D341Med (cell line): ENCODE results near the gene SFXN5.
"Not testable (repeated sequence)": the region's sequence is repeated elsewhere in the genome, so short reads cannot be mapped to it uniquely, and the experiment has no call there.

Experiments used
- DNase-seq: peaks from one replicate; pipeline ENCODE4 v3.0.0; 2012; ENCODE audit warnings: low spot score

SFXN5 gene

GRCh38 chr2:73078457-73079411 lies 7.2 kb upstream of the SFXN5 start:
- no peak for DNase-seq

GRCh38 chr2:73077424-73077795 lies 5.9 kb upstream of the SFXN5 start:
- no peak for DNase-seq

- no peak for DNase-seq
Measured at GRCh38 chr2:73076701-73077423, 5.3 kb upstream of the SFXN5 start.

- DNase-seq = no peak
Measured at GRCh38 chr2:73075477-73076373, 4.2 kb upstream of the SFXN5 start.

- DNase-seq = no peak
Measured at GRCh38 chr2:73074110-73075069, 2.9 kb upstream of the SFXN5 start.

- DNase-seq = no peak
Measured at GRCh38 chr2:73072416-73072815, 904 bp upstream of the SFXN5 start.

- no peak for DNase-seq
Measured at GRCh38 chr2:73072129-73072395, 550 bp upstream of the SFXN5 start.

GRCh38 chr2:73070643-73071359 lies 711 bp downstream of the SFXN5 start:
- DNase-seq = peak; percentile 78

- no peak for DNase-seq
Measured at GRCh38 chr2:73069855-73070642, 1.5 kb downstream of the SFXN5 start.

GRCh38 chr2:73069041-73069854 lies 2.3 kb downstream of the SFXN5 start:
- DNase-seq = no peak

GRCh38 chr2:73068147-73068546 lies 3.4 kb downstream of the SFXN5 start:
- no peak for DNase-seq

GRCh38 chr2:73067043-73067442 lies 4.5 kb downstream of the SFXN5 start:
- DNase-seq = no peak

GRCh38 chr2:73065070-73065469 lies 6.4 kb downstream of the SFXN5 start:
- DNase-seq = not testable (repeated sequence)

- DNase-seq = no peak
Measured at GRCh38 chr2:73063909-73064875, 7.3 kb downstream of the SFXN5 start.

GRCh38 chr2:73063472-73063871 lies 8.0 kb downstream of the SFXN5 start:
- DNase-seq = no peak

- DNase-seq = no peak
Measured at GRCh38 chr2:73059106-73059505, 12.4 kb downstream of the SFXN5 start.

GRCh38 chr2:73054980-73055379 lies 16.5 kb downstream of the SFXN5 start:
- DNase-seq = no peak
